NB4 (cell line): ENCODE data around the gene CCDC122.

ENCODE experiments used
- DNase-seq: peaks from one replicate; pipeline ENCODE4 v3.0.0; 2010; ENCODE audit warnings: low read depth
- H3K4me3 ChIP-seq: one replicate; pipeline ENCODE4 v1.5.1; 2011; ENCODE audit warnings: mild to moderate bottlenecking, low read depth, low read length, moderate library complexity
- MAX ChIP-seq: IDR thresholded peaks from 2 replicates; pipeline ENCODE4 v1.6.1; 2011; ENCODE audit warnings: low read depth, low read length
- MYC ChIP-seq: IDR thresholded peaks from 2 replicates; pipeline ENCODE4 v1.6.1; 2011; ENCODE audit warnings: low read depth, low read length
- POLR2A ChIP-seq: IDR thresholded peaks from 2 replicates; pipeline ENCODE4 v1.6.1; 2011; ENCODE audit warnings: mild to moderate bottlenecking; ENCODE audit not compliant: insufficient read length; ENCODE audit errors: extremely low read depth
- TF ChIP-seq, protein P1 (sequence below): IDR thresholded peaks from one replicate; pipeline ENCODE4 v1.5.1; 2012; ENCODE audit warnings: low read depth, low read length

CCDC122 gene

DNA sequence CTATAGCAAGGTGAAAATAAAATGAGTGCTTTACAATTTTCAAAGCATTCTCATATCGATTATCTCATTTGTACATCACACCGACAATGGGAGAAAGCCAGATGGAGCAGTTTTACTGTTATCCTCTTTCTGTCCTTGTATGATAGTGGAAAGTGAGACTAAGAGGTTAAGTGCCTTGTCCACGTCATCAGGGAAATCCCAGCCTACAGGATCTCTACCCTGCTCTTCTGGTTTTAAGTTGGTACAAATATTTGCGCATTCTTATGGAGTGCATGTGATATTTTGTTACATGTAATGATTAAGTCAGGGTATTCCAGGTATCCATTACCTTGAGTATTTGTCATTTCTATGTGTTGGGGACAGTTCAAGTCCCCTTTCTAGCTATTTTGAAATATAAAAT lies 80.3 kb downstream of the CCDC122 start:
- TF ChIP-seq MAX (no peak), POLR2A (no peak), MYC (no peak)
- TF ChIP-seq, protein P1, sequence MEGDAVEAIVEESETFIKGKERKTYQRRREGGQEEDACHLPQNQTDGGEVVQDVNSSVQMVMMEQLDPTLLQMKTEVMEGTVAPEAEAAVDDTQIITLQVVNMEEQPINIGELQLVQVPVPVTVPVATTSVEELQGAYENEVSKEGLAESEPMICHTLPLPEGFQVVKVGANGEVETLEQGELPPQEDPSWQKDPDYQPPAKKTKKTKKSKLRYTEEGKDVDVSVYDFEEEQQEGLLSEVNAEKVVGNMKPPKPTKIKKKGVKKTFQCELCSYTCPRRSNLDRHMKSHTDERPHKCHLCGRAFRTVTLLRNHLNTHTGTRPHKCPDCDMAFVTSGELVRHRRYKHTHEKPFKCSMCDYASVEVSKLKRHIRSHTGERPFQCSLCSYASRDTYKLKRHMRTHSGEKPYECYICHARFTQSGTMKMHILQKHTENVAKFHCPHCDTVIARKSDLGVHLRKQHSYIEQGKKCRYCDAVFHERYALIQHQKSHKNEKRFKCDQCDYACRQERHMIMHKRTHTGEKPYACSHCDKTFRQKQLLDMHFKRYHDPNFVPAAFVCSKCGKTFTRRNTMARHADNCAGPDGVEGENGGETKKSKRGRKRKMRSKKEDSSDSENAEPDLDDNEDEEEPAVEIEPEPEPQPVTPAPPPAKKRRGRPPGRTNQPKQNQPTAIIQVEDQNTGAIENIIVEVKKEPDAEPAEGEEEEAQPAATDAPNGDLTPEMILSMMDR: no peak
- H3K4me3 ChIP-seq: no peak overlapping the region
- DNase-seq: no peak

GRCh38 chr13:43797869-43798268 lies 81.7 kb downstream of the CCDC122 start:
- H3K4me3 ChIP-seq: no peak overlapping the region
- DNase-seq: no peak
- no peak for TF ChIP-seq MAX
- no peak for TF ChIP-seq MYC
- TF ChIP-seq, protein P1: no peak

DNA sequence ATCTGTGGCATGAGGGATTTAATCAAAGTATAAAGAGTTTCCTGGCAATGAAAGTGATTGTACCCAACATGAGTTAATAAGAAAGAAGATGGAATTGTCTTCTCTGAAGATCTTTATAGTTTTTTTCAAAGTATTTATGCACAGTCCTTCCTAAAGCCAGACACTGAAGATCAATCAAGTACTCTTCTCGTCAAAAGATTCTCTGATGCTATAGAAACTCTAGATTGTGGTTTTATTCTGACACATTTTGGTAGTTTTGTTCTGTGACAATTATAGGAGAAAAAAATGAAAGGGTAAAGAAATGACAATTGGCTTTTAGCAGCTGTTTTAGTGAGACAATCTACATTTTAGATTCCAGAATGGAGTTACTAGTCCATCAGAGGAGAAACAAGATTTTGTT lies 82.4 kb downstream of the CCDC122 start:
- DNase-seq: no peak
- TF ChIP-seq POLR2A (no peak), MAX (no peak), MYC (no peak)
- TF ChIP-seq, protein P1: no peak
- no peak overlapping the region for H3K4me3 ChIP-seq

- TF ChIP-seq MYC: no peak
- no peak for TF ChIP-seq POLR2A
- no peak for TF ChIP-seq MAX
- TF ChIP-seq, protein P1: no peak
- no peak overlapping the region for H3K4me3 ChIP-seq
- DNase-seq: no peak
Observed at GRCh38 chr13:43794416-43794815, 85.1 kb downstream of the CCDC122 start.

- TF ChIP-seq MAX (no peak), POLR2A (no peak), MYC (no peak)
- TF ChIP-seq, protein P1: no peak
- DNase-seq: no peak
- no peak overlapping the region for H3K4me3 ChIP-seq
Observed at GRCh38 chr13:43792076-43792881, 87.3 kb downstream of the CCDC122 start.
